ENCODE results near the gene NID2.

Gene NID2

GRCh38 chr14:52068615-52069306, at the start of gene NID2:
NID2 (minus strand) TSS chr14:52069059; CDS start chr14:52068994, 65 bp downstream.
- peak; percentile 30 for DNase-seq

GRCh38 chr14:52117111-52117832, 48.4 kb upstream of the NID2 start:
- no peak for DNase-seq

- DNase-seq = no peak
These were observed 46.4 kb upstream of the NID2 start for GRCh38 chr14:52115286-52115685.

GRCh38 chr14:52112336-52113018, 43.6 kb upstream of the NID2 start:
- DNase-seq = no peak

DNA sequence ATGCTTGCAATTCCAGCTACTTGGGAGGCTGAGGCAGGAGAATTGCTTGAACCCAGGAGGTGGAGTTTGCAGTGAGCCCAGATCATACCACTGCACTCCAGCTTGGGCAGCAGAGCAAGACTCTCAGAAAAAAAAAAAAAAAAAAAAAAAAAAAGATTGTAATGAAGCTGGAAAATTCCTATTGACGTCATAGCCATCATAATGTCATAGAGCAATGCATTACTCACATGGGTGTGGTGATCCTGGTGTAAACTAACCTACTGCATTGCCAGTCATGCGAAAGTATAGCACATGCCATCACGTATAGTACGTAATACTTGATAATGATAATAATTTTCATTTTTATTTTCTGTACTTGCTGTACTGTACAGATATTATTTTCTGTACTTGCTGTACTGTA, 42.7 kb upstream of the NID2 start:
- DNase-seq = no peak

GRCh38 chr14:52110441-52111086, 41.7 kb upstream of the NID2 start:
- no peak for DNase-seq

DNA sequence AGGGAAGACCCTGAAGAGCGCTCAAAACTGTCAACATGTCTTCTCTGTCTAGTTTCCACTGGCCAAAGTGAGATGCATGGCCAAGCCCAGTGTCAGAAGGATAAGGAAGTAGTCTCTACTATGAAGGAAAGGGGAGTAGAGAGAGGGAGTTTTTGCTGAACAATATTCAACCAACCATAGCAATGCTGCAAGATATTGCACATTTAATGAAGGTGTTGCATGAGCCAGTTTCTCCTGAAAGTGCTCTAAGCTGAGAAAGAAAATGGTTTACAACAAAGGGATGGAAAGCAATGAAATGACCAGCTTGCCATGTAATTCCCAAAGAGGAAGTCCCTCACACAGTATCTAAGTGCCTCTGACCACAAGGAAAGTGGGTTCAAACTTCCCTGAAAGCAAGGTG, 40.0 kb upstream of the NID2 start:
- no peak for DNase-seq

DNA sequence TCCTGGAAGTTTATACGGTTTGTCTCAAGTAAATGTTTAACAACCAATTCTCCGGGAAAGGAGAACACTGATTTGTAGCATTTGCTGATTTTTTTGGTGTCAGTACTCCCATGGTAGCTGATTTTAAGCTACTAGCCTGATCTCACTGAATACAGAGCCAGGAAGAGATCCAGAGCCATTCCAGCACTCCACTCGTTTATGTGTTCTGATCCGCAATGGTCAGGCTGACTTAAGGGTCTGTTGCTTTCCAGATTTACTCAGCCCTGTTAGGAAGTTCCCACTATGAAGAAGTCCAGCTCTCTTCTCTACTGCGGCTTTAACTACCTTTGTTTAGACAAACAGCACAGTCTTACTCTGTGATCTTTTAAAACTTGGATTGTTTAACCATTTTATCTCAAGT, 38.0 kb upstream of the NID2 start:
- no peak for DNase-seq

GRCh38 chr14:52103416-52103815, 34.6 kb upstream of the NID2 start:
- DNase-seq = no peak

- no peak for DNase-seq
These were observed 26.9 kb upstream of the NID2 start for GRCh38 chr14:52095794-52096193.

GRCh38 chr14:52095336-52095735, 26.5 kb upstream of the NID2 start:
- no peak for DNase-seq

DNA sequence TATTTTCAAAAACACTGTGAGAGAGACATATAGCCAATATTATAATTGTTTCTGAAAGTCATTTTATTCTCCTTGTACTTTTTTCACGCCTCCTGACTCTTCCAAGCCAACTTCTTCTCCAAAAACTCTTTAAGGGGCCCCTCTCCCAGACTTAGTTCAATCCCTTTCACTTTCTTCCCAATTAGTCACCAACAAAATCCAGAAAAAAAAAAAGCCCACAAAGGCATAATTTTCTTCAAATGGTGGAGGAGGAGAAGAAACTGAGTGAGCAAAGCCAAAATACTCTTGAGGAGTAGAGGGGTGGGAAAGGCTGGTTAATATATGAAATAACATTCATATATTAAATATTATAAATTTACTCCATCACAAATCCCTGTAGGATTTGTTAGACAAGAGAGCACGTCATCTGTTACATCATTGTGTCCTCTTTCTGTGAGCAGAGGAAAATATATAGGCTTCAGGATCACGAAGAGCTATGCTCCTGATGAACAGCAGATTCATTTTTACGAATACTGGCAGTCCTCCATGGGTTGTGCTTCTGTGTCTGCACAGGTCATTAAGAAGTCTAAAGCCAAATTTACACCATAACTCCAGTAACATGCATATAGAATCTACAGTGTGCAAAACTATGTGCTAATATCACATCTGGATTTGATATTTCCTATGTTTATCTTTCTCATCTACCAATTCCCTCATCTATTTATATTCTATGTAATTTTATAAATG, 25.9 kb upstream of the NID2 start:
- DNase-seq = no peak

DNA sequence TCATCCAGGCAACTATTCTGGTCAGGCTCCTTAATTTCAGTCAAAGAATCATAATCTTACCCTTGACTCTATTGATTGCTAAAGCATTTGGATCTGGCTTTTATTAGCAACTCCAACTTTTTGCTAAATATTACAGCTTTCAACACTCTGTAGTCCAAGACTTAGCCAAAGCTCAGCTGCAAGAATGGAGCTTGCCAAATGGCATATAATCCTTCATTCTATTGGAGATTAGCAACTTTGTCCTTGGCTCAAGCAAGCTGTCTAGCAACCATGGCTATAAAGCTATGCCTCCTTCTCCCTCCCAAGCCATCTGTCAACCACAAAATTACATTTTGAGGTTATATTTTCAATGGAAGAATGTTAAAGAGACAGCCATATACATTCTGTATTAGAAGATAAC, 23.1 kb upstream of the NID2 start:
- no peak for DNase-seq

DNA sequence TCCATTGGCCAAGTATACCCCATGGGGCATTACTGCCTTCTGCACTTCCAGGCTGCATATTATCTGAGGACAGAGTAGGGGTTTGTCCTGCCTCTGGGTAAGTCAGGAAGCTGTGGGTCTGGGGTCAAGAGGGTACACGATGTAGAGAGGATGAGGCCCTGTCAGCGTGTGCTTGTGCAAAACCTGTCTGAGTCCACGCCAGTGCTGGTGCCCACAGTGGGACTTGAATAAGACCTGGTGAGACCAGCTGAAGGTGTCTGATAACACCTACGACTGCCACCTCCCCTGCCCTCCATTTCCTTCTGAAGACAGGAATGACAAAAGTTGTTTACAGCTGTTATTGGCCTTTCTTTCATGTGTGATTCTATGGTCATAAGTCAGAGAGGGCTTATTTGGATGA, 22.1 kb upstream of the NID2 start:
- DNase-seq = no peak

DNA sequence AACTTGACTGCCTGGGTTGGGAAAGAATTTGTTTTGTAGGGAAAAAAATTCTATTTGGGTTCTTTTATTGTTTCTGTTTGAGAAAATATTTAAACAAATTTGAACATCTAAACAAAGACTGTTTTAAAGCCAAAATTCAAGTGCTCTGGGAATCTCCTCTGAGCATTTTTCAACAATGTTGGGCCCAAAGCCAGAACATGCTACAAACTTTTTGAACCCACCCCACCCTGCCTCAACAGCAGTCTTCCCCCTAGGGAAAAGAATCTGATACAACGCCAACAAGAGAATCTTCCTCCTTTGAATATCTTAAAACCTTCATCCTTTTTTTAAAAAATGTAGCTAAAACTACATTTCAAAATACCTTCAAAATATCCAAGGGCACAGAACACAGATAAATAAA, 20.4 kb upstream of the NID2 start:
- DNase-seq = no peak

GRCh38 chr14:52086711-52087110, 17.9 kb upstream of the NID2 start:
- DNase-seq = no peak

DNA sequence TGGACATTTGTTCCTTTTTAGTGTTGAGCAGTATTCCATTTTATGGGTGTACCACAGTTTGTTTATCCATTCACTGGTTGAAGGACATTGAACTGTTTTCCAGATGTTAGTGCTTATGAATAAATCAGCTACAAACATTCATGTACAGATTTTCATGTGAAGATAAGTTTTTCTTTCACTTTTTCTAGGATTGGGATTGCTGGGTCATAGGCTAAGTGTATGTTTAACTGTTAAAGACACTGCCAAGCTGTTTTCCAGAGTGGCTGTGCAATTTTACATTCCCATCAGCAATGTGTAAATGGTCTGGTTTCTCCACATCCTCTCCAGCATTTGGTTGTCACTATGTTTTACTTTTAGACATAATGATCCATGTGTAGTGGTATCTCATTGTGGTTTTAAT, 14.0 kb upstream of the NID2 start:
- DNase-seq = no peak

- no peak for DNase-seq
These were observed 13.1 kb upstream of the NID2 start for GRCh38 chr14:52081964-52082363.

GRCh38 chr14:52080808-52081755, 12.2 kb upstream of the NID2 start:
- DNase-seq = no peak

GRCh38 chr14:52080158-52080800, 11.4 kb upstream of the NID2 start:
- DNase-seq = no peak

Data from midbrain (tissue), 1 donor.